GM21360 (cell line): ENCODE measurements around the gene ARHGAP11A.
"Not testable (repeated sequence)": the region's sequence is repeated elsewhere in the genome, so short reads cannot be mapped to it uniquely, and the experiment has no call there.

ENCODE experiments used
- ATAC-seq: cut with Tn5 transposase; IDR thresholded peaks from one replicate; pipeline ENCODE4 v1.9.1; 2021; ENCODE audit warnings: mild to moderate bottlenecking, moderate library complexity; ENCODE audit not compliant: unreplicated experiment

The ARHGAP11A gene

GRCh38 chr15:32615051-32615870 lies at the start of gene ARHGAP11A:
Gene ARHGAP11A (plus strand): TSS chr15:32615504. CDS start chr15:32616212, 708 bp downstream.
- peak; percentile 64 for ATAC-seq

- ATAC-seq, result not testable (repeated sequence)
Measured at GRCh38 chr15:32568988-32569387, 46.3 kb upstream of the ARHGAP11A start.

- ATAC-seq, result not testable (repeated sequence)
Measured at GRCh38 chr15:32578482-32578881, 36.8 kb upstream of the ARHGAP11A start.

GRCh38 chr15:32585844-32586243 lies 29.5 kb upstream of the ARHGAP11A start:
- ATAC-seq, result not testable (repeated sequence)

GRCh38 chr15:32593151-32593550 lies 22.2 kb upstream of the ARHGAP11A start, which contains the start of gene GOLGA8N:
Gene GOLGA8N (plus strand): TSS chr15:32593456.
- ATAC-seq, result not testable (repeated sequence)

- not testable (repeated sequence) for ATAC-seq
Measured at GRCh38 chr15:32609518-32609917, 5.8 kb upstream of the ARHGAP11A start.

- ATAC-seq, result not testable (repeated sequence)
Measured at GRCh38 chr15:32610719-32611118, 4.6 kb upstream of the ARHGAP11A start.

- ATAC-seq, result peak; percentile 19
Measured at GRCh38 chr15:32614712-32615050, 623 bp upstream of the ARHGAP11A start.

GRCh38 chr15:32615871-32616426 lies 645 bp downstream of the ARHGAP11A start:
- ATAC-seq, result peak; percentile 14

GRCh38 chr15:32636410-32636809 lies 21.1 kb downstream of the ARHGAP11A start:
- no peak for ATAC-seq

GRCh38 chr15:32636908-32637567 lies 21.7 kb downstream of the ARHGAP11A start:
- ATAC-seq, result no peak

GRCh38 chr15:32637704-32638103 lies 22.4 kb downstream of the ARHGAP11A start:
- ATAC-seq, result no peak

GRCh38 chr15:32641517-32642059 lies 26.3 kb downstream of the ARHGAP11A start, which contains the start of gene SCG5:
Gene SCG5 (plus strand): TSS chr15:32641710. CDS start chr15:32643593, 1,883 bp downstream.
- no peak for ATAC-seq

GRCh38 chr15:32642667-32643435 lies 27.5 kb downstream of the ARHGAP11A start:
- no peak for ATAC-seq

GRCh38 chr15:32643907-32644445 lies 28.7 kb downstream of the ARHGAP11A start:
- no peak for ATAC-seq

GRCh38 chr15:32646291-32646690 lies 31.0 kb downstream of the ARHGAP11A start:
- no peak for ATAC-seq

GRCh38 chr15:32649342-32649741 lies 34.0 kb downstream of the ARHGAP11A start:
- no peak for ATAC-seq

GRCh38 chr15:32651229-32651837 lies 36.0 kb downstream of the ARHGAP11A start:
- peak; percentile 55 for ATAC-seq

- ATAC-seq, result no peak
Measured at GRCh38 chr15:32652178-32652577, 36.9 kb downstream of the ARHGAP11A start.

GRCh38 chr15:32656091-32656490 lies 40.8 kb downstream of the ARHGAP11A start:
- no peak for ATAC-seq
